ENCODE results near the gene LILRB3.
"Not testable (repeated sequence)": the region's sequence is repeated elsewhere in the genome, so short reads cannot be mapped to it uniquely, and the experiment has no call there.

Gene LILRB3

DNA sequence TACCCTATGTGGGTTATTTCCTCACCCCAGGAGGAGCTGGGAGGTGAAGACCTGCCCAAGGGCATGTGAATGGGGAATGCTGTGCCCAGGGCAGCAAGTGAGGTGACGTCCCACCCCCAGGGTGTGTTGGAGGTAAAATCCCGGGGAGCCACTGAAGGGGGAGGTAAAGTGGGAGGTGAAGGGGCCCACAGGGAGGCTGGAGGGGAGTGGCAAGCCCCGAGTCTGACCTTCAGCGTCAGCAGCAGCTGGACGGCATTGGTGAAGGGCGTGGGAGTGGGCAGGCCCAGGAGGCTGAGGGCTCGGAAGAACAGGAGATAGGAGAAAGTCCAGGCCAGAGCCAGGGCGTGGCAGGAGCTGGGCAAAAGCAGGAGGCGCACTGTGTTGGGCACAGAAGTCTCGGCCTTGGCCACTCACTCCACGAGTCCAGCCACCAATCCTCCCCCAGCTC, 35.8 kb downstream of the LILRB3 start:
- TF ChIP-seq, protein P1, sequence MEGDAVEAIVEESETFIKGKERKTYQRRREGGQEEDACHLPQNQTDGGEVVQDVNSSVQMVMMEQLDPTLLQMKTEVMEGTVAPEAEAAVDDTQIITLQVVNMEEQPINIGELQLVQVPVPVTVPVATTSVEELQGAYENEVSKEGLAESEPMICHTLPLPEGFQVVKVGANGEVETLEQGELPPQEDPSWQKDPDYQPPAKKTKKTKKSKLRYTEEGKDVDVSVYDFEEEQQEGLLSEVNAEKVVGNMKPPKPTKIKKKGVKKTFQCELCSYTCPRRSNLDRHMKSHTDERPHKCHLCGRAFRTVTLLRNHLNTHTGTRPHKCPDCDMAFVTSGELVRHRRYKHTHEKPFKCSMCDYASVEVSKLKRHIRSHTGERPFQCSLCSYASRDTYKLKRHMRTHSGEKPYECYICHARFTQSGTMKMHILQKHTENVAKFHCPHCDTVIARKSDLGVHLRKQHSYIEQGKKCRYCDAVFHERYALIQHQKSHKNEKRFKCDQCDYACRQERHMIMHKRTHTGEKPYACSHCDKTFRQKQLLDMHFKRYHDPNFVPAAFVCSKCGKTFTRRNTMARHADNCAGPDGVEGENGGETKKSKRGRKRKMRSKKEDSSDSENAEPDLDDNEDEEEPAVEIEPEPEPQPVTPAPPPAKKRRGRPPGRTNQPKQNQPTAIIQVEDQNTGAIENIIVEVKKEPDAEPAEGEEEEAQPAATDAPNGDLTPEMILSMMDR (IDR thresholded peaks at IDR 0.05; ENCODE audit: borderline replicate concordance, insufficient read depth, low read depth, low read length) = no peak
- no peak overlapping the region for H3K4me3 ChIP-seq (ENCODE audit: low read depth, low read length)

DNA sequence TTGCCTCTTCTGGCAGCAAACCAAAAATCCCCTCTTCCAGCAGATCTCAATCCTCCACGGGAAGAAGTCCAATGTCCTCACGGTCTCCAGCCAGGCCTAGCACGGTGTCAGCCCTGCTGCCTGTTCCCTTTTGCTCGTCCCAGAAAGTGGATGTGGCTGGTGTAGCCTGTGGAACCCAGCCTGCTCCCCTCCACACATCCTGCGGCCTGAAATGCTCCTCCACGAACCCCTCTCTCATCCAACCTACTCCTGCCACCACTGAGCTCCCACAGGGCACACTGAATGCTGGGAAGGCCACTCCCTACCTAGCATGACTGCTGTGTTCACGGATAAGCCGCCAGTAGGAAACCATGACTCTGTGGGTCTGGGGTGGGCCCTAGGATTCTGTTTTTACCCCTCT, 36.5 kb downstream of the LILRB3 start:
- TF ChIP-seq, protein P1 (IDR thresholded peaks at IDR 0.05; ENCODE audit: borderline replicate concordance, insufficient read depth, low read depth, low read length) = no peak

DNA sequence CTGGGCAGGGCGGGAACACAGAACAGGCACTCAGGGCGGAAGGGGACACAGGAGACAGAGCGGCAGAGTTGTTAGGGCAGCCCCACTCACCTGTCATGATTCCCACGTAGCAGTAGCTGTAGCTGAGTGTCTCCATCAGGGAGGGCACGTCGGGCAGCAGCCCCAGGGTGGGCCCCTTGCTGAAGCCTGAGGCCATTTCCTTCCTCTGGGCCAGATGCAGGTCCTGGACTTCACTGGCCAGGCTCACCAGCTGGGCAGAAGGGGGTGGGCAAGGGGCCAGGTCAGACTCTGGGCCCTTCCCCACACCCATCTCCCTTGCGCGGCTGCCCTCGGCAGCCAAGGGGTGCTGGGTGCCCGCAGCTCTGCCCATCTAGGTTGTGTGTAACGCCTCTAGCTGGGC, 39.4 kb downstream of the LILRB3 start:
- H3K4me3 ChIP-seq (ENCODE audit: low read depth, low read length) = no peak overlapping the region
- TF ChIP-seq, protein P1 (IDR thresholded peaks at IDR 0.05; ENCODE audit: borderline replicate concordance, insufficient read depth, low read depth, low read length) = no peak

More for the DNA sequence above, 36.5 kb downstream of the LILRB3 start:
- no peak overlapping the region for H3K4me3 ChIP-seq (ENCODE audit: low read depth, low read length)

DNA sequence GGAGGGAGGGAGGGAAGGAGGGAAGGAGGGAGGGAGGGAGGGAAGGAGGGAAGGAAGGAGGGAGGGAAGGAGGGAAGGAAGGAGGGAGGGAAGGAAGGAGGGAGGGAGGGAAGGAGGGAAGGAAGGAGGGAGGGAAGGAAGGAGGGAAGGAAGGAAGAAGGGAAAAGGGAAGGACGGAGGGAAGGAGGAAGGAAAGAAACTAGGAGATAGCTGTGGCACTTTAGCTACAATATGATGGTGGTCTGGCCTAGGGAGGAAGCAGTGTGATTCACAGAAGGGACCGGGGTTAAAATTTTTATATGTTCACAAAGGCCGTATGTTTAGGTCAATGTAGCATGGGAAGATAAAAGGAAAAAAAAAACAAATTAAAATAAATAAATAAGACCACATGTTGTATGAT, 40.9 kb downstream of the LILRB3 start:
- H3K4me3 ChIP-seq (ENCODE audit: low read depth, low read length) = not testable (repeated sequence)

DNA sequence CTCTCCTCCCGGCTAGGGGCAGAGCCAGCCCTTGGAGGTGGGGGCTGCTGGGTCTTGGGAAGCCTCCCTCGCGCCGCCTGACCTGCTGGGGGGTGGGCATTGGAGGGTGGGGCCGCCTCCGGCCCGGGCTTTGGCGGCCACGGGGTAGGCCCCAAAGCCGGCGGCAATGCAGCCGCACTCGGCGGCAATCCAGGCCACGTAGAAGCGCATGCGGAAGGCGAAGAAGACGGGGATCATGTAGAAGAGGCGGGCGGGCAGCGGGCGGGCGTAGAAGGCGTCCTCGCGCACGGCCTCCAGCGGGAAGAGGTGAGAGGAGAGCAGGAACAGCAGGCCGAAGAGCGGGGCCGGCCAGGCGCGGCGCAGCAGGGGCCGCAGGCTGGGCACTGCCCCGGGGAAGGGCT, 42.1 kb downstream of the LILRB3 start:
- no peak overlapping the region for H3K4me3 ChIP-seq (ENCODE audit: low read depth, low read length)
- TF ChIP-seq, protein P1 (IDR thresholded peaks at IDR 0.05; ENCODE audit: borderline replicate concordance, insufficient read depth, low read depth, low read length) = no peak

DNA sequence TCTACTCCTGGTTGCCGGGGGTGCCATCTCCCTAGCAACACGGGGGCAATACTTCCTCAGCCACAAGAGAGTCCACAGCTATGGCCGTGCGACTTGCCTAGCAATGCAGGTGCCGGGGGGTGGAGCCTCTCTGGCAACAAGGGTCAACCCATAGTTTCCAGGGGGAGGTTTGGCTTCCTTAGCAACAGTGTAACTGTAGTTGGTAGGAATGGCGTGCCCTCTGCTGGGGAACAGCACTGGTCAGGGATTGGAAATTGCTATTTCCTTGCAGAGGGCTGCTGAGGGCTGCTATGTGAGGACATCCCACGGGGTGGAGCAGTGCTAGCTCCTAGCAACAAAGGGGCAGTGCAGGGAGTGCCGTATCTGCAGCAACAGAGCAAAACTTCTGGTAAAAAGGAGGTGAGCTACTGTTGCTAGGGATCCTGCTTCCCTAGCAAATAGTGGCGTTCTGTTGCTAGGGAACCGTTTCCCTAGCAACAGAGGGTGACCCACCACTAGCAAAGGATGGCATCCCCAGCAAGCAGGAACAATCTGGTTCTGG, 42.8 kb downstream of the LILRB3 start:
- H3K4me3 ChIP-seq (ENCODE audit: low read depth, low read length) = no peak overlapping the region

DNA sequence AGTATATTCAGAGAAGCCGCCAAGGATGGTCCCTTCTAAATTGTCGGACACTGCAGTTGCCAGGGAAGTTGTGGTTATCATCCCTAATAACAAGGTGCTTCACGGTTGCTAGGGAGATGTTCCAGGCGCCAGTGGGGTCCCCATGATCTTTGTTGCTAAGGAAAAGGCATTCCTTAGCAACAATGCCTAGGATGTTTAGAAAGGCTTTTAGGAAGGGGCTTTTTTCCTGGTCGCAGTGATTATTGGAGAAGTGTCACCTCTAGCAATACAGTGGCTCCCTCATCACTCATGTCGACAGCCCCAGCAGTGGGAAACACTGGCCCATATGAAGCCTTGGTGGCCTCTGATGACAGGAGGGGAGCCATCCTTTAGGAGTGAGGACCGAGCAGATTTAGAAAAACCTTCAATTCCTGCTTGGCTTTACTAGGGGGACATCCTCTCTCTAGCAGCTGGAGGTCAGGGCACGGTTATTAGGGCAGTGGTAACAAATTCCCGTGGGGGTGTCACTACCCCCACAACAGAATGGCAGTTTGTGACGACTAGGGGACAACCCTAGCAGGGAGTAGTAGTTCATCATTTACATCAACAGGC, 43.5 kb downstream of the LILRB3 start:
- TF ChIP-seq, protein P1 (IDR thresholded peaks at IDR 0.05; ENCODE audit: borderline replicate concordance, insufficient read depth, low read depth, low read length) = no peak
- no peak overlapping the region for H3K4me3 ChIP-seq (ENCODE audit: low read depth, low read length)

More for the DNA sequence above, 42.8 kb downstream of the LILRB3 start:
- TF ChIP-seq, protein P1 (IDR thresholded peaks at IDR 0.05; ENCODE audit: borderline replicate concordance, insufficient read depth, low read depth, low read length) = no peak

Data from GM12875 (cell line).